HEK293 (cell line): ENCODE results near the gene CPTP.

Experiments
- ZFP37 ChIP-seq: fragments of 450-650 bp; formaldehyde crosslinking; IDR thresholded peaks from 2 replicates; pipeline ENCODE4 v1.5.1; 2016; ENCODE audit warnings: missing biosample characterization, missing genetic modification characterization
- ZNF121 ChIP-seq: fragments of 450-650 bp; formaldehyde crosslinking; IDR thresholded peaks from 2 replicates; pipeline ENCODE4 v1.5.1; 2016; ENCODE audit warnings: missing biosample characterization, missing genetic modification characterization
- ZNF239 ChIP-seq: fragments of 450-650 bp; formaldehyde crosslinking; IDR thresholded peaks from 2 replicates; pipeline ENCODE4 v1.5.1; 2016; ENCODE audit warnings: missing biosample characterization, missing genetic modification characterization
- ZNF510 ChIP-seq: fragments of 450-650 bp; formaldehyde crosslinking; IDR thresholded peaks from 2 replicates; pipeline ENCODE4 v1.5.1; 2018; ENCODE audit warnings: mild to moderate bottlenecking, missing genetic modification characterization, missing biosample characterization; ENCODE audit not compliant: insufficient replicate concordance
- ZNF514 ChIP-seq: fragments of 450-650 bp; formaldehyde crosslinking; IDR thresholded peaks from 2 replicates; pipeline ENCODE4 v1.5.1; 2016; ENCODE audit warnings: missing biosample characterization, missing genetic modification characterization
- ZNF76 ChIP-seq: fragments of 450-650 bp; formaldehyde crosslinking; IDR thresholded peaks from 2 replicates; pipeline ENCODE4; 2016; ENCODE audit warnings: low read depth, missing biosample characterization, missing genetic modification characterization, borderline replicate concordance
- TF ChIP-seq, protein P1 (sequence below): fragments of 450-650 bp; formaldehyde crosslinking; IDR thresholded peaks from 2 replicates; pipeline ENCODE4 v1.5.1; 2016; ENCODE audit warnings: missing biosample characterization, missing genetic modification characterization
- TF ChIP-seq, protein P2 (sequence below): fragments of 450-650 bp; formaldehyde crosslinking; IDR thresholded peaks from 2 replicates; pipeline ENCODE4 v1.5.1; 2016; ENCODE audit warnings: missing biosample characterization, missing genetic modification characterization
- TF ChIP-seq, protein P3 (sequence below): fragments of 450-650 bp; formaldehyde crosslinking; IDR thresholded peaks from 2 replicates; pipeline ENCODE4 v1.5.1; 2016; ENCODE audit warnings: missing biosample characterization, missing genetic modification characterization

DNA sequence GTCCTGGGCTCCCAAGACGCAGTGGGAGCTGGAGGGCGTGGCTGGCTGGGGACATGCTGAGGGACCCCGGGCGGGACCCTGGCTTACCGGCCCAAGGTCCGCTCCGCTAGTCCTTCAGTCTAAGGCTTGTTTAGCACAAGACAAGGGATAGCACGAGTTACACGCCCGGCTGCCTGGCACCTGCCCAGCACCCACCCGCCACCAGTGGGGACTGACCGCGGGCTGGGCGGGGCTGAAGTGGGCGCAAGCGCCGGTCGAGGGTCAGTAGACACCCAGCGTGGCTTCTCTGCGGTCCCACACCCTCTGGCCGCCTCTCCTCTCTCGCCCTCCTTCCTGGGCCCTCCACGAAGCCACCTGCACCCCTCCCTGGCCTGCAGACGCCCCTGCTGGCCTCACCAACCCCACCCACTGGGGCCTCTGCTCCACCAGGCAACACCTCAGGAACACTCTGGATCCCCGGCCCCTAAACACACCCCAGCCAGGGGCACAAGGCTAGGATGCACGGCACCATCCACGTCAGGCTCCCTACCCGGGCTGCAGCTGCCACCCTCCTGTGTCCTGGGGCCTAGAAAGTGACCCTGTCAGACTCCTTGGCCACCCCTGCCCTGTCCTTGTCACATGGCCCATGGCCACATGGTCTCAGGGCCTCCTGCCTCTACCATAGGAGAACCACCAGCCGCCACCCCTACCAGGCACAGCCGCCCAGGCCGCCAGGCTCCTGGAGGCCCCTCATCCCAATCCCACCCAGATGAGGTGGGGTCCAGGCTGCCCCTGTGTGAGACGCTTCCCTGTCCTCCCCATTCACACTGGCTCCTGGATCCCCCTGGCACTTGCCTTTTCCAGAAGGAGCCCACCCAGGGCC is 12.6 kb downstream of the CPTP start:
- TF ChIP-seq ZFP37 (tag by site-specific recombination) (no peak), ZNF514 (tag by site-specific recombination) (no peak), ZNF510 (no peak), ZNF239 (tag by site-specific recombination) (no peak), ZNF121 (no peak), ZNF76 (tag by site-specific recombination) (no peak)
- TF ChIP-seq, protein P1, sequence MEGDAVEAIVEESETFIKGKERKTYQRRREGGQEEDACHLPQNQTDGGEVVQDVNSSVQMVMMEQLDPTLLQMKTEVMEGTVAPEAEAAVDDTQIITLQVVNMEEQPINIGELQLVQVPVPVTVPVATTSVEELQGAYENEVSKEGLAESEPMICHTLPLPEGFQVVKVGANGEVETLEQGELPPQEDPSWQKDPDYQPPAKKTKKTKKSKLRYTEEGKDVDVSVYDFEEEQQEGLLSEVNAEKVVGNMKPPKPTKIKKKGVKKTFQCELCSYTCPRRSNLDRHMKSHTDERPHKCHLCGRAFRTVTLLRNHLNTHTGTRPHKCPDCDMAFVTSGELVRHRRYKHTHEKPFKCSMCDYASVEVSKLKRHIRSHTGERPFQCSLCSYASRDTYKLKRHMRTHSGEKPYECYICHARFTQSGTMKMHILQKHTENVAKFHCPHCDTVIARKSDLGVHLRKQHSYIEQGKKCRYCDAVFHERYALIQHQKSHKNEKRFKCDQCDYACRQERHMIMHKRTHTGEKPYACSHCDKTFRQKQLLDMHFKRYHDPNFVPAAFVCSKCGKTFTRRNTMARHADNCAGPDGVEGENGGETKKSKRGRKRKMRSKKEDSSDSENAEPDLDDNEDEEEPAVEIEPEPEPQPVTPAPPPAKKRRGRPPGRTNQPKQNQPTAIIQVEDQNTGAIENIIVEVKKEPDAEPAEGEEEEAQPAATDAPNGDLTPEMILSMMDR (tag by site-specific recombination) = no peak
- TF ChIP-seq, protein P2, sequence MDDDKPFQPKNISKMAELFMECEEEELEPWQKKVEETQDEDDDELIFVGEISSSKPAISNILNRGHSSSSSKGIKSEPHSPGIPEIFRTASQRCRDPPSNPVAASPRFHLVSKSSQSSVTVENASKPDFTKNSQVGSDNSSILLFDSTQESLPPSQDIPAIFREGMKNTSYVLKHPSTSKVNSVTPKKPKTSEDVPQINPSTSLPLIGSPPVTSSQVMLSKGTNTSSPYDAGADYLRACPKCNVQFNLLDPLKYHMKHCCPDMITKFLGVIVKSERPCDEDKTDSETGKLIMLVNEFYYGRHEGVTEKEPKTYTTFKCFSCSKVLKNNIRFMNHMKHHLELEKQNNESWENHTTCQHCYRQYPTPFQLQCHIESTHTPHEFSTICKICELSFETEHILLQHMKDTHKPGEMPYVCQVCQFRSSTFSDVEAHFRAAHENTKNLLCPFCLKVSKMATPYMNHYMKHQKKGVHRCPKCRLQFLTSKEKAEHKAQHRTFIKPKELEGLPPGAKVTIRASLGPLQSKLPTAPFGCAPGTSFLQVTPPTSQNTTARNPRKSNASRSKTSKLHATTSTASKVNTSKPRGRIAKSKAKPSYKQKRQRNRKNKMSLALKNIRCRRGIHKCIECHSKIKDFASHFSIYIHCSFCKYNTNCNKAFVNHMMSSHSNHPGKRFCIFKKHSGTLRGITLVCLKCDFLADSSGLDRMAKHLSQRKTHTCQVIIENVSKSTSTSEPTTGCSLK (tag by site-specific recombination) = no peak
- TF ChIP-seq, protein P3, sequence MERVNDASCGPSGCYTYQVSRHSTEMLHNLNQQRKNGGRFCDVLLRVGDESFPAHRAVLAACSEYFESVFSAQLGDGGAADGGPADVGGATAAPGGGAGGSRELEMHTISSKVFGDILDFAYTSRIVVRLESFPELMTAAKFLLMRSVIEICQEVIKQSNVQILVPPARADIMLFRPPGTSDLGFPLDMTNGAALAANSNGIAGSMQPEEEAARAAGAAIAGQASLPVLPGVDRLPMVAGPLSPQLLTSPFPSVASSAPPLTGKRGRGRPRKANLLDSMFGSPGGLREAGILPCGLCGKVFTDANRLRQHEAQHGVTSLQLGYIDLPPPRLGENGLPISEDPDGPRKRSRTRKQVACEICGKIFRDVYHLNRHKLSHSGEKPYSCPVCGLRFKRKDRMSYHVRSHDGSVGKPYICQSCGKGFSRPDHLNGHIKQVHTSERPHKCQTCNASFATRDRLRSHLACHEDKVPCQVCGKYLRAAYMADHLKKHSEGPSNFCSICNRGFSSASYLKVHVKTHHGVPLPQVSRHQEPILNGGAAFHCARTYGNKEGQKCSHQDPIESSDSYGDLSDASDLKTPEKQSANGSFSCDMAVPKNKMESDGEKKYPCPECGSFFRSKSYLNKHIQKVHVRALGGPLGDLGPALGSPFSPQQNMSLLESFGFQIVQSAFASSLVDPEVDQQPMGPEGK = no peak
